ENCODE measurements around the gene SEZ6L2. TPM values are rescaled to one million over a fixed set of nuclear protein-coding genes. Genes with fewer than 3 reads are reported as not detected.

SEZ6L2 gene
- total RNA-seq, 1 donor from 2014 or later: 19.3 TPM

DNA sequence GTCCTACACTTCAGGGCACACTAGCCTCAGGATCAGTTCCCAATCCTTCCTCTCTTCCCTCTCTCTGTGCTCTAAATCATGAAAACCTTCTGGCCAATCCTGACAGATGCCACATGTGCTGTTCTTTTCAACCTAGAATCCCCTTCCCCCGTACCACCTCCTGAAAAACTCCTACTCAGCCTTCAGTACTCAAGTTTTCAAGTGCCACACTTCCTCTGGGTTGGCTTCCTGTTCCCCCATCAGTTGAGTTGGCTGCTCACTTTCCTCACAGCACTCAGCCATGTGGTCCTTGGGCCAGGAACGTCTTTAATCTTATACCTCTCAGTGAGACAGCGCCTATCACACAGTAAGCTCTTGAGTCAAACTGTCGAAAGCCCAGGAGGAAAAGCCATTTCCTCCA, 4.2 kb upstream of the SEZ6L2 start:
- Mint-ChIP-seq H3K36me3 (no peaks in the 10 kb centered on the region), H3K9me3 (no peaks in the 10 kb centered on the region), H3K27ac (no peak overlapping the region), H3K4me1 (ENCODE audit: unreplicated experiment) (peaks cover 1% of the 10 kb centered on the region), H3K27me3 (peaks cover 21% of the 10 kb centered on the region), H3K4me3 (peak overlapping the region; percentile 36)
- no peak for DNase-seq (ENCODE audit: extremely low spot score, unreplicated experiment)
- TF ChIP-seq, protein P1, sequence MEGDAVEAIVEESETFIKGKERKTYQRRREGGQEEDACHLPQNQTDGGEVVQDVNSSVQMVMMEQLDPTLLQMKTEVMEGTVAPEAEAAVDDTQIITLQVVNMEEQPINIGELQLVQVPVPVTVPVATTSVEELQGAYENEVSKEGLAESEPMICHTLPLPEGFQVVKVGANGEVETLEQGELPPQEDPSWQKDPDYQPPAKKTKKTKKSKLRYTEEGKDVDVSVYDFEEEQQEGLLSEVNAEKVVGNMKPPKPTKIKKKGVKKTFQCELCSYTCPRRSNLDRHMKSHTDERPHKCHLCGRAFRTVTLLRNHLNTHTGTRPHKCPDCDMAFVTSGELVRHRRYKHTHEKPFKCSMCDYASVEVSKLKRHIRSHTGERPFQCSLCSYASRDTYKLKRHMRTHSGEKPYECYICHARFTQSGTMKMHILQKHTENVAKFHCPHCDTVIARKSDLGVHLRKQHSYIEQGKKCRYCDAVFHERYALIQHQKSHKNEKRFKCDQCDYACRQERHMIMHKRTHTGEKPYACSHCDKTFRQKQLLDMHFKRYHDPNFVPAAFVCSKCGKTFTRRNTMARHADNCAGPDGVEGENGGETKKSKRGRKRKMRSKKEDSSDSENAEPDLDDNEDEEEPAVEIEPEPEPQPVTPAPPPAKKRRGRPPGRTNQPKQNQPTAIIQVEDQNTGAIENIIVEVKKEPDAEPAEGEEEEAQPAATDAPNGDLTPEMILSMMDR (conservative IDR thresholded peaks at IDR 0.05): no peak

GRCh38 chr16:29901607-29901945, 2.2 kb upstream of the SEZ6L2 start:
- Mint-ChIP-seq H3K9me3 (no peaks in the 10 kb centered on the region), H3K36me3 (no peaks in the 10 kb centered on the region), H3K4me1 (ENCODE audit: unreplicated experiment) (peaks cover 6% of the 10 kb centered on the region), H3K27ac (no peak overlapping the region), H3K27me3 (peaks cover 37% of the 10 kb centered on the region), H3K4me3 (peak overlapping the region; percentile 76)
- DNase-seq (ENCODE audit: extremely low spot score, unreplicated experiment): no peak
- TF ChIP-seq, protein P1 (conservative IDR thresholded peaks at IDR 0.05): no peak

DNA sequence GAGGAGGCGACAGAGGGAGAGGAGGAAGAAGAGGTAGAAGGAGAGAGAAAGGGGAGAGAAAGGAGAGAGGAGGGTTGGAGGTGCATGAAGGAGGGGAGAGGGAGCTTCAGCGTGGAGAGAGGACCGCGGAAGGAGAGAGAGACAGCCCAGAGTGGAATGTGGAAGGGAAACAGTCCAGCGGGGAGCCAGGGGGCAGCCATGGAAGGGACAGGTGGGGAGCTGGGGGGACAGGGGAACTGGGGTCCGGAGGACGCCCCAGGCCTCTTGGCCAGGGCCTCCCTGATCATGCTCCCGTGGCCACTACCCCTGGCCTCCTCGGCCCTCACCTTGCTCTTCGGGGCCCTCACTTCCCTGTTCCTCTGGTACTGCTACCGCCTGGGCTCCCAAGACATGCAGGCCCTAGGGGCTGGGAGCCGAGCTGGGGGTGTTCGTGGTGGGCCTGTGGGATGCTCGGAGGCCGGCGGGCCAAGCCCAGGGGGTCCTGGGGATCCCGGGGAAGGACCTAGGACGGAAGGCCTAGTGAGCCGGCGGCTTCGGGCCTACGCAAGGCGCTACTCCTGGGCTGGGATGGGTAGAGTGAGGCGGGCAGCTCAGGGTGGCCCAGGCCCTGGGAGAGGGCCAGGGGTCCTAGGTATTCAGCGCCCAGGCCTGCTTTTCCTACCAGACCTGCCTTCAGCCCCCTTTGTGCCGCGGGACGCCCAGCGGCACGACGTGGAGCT, 1.7 kb upstream of the SEZ6L2 start:
- Mint-ChIP-seq H3K36me3 (no peaks in the 10 kb centered on the region), H3K4me3 (peak overlapping the region; percentile 86), H3K9me3 (no peaks in the 10 kb centered on the region), H3K27me3 (peaks cover 41% of the 10 kb centered on the region), H3K27ac (peak overlapping the region; percentile 18), H3K4me1 (ENCODE audit: unreplicated experiment) (peaks cover 6% of the 10 kb centered on the region)
- TF ChIP-seq, protein P1 (conservative IDR thresholded peaks at IDR 0.05): no peak
- DNase-seq (ENCODE audit: extremely low spot score, unreplicated experiment): no peak

DNA sequence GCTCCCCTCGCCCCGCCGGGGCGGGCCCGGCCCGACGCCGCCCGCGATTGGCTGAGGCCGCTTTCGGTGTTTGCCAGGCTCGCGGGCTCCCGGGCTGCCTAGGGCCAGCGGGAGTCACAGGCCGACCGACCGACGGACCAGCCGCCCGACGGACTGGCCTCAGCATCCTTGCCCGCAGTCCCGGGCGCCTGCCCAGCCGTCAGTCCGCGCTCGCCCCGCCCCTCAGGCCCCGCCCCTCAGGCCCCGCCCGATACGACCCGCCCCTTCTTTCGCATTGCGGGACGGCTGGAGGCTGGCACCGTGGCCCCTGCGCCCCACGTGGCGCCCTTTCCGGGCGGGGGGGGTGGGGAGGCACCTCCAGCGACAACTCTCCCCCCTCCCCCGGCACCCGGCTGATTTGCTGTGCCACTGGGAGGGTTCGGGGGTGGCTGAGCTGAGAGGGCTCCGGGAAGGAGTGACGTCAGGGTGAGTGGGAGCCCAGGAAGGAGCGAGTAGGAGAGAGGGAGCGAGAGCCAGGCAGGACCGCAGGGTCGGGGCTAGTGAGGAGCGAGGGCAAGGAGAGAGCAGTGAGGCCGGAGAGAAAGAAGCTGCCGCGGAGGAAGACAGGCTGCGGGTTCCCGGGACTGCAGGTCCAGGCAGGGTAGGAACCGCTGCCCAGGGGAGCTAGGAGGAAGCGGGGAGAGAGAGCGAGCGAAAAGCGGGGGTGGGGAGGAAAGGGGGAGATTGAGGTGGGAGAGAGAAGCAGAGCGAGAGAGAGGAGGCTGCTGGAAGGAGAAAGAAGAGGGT, 945 bp upstream of the SEZ6L2 start, which contains the start of gene ASPHD1:
TSS of gene ASPHD1 (plus strand) at position 387 of the 786 bp plus-strand sequence. CDS start 484 bp downstream, outside the sequence.
- peak; percentile 87 for DNase-seq (ENCODE audit: extremely low spot score, unreplicated experiment)
- Mint-ChIP-seq H3K4me3 (peak within 1 kb of the TSS; percentile 86), H3K9me3 (no peaks in the 10 kb centered on the region), H3K36me3 (no peaks in the 10 kb centered on the region), H3K27ac (peak within 1 kb of the TSS; percentile 48), H3K4me1 (ENCODE audit: unreplicated experiment) (peaks cover 6% of the 10 kb centered on the region), H3K27me3 (peaks cover 41% of the 10 kb centered on the region)
- TF ChIP-seq, protein P1 (conservative IDR thresholded peaks at IDR 0.05): no peak

DNA sequence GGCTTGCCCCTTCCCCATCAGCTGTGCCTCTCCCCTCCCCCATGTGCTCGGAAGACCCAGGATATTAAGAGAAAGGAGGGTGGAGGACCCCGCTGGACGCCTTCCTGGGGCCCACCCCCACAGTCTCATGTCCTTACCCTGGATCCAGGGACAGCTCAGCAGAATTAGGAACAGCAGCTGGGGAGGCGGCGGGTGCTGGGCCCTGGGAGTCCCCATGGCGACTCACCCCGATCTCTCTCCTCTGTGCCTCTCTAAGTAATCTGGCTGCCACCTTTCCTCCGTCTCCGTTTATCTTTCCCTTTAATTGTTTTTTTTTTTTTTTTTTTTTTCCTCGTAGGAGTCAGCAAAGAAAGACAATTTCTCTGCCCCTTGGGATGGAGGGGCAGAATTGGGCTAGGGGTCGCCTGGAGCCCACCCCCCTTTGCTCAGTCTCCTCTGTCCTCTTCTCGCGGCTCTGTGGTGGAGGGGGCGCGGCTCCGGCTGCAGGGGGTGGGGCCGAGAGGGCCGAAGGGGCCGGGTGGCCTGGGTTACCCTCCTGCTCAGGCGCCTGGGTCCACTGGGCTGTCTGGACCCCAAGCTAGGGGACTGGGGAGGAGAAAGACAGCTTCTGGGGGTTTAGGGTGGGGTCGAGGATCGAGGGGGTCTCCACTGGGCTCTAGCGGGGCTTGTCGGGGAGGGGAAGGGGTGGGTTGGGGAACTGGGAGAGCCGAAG, 390 bp downstream of the SEZ6L2 start:
- H3K4me3 Mint-ChIP-seq: peak overlapping the region; percentile 81
- H3K4me1 Mint-ChIP-seq (ENCODE audit: unreplicated experiment): peaks cover 6% of the 10 kb centered on the region
- peaks cover 41% of the 10 kb centered on the region for H3K27me3 Mint-ChIP-seq
- no peaks in the 10 kb centered on the region for H3K36me3 Mint-ChIP-seq
- TF ChIP-seq, protein P1 (conservative IDR thresholded peaks at IDR 0.05): no peak
- peak overlapping the region; percentile 48 for H3K27ac Mint-ChIP-seq
- no peak for DNase-seq (ENCODE audit: extremely low spot score, unreplicated experiment)
- H3K9me3 Mint-ChIP-seq: no peaks in the 10 kb centered on the region

Measured in type B pancreatic cell (in vitro differentiated cells).